Upper lobe of right lung (tissue), 1 donor: ENCODE data around the gene HS6ST1. TPM values are rescaled to one million over a fixed set of nuclear protein-coding genes. Genes with fewer than 3 reads are reported as not detected.

Experiments used
- ATAC-seq: fragments of 200-7000 bp; cut with Tn5 transposase; one replicate; pipeline ENCODE4 v1.9.1; 2020; ENCODE audit warnings: mild to moderate bottlenecking, moderate library complexity
- DNase-seq: peaks from one replicate; pipeline ENCODE4 v3.0.0-alpha.2; 2020
- H3K27ac ChIP-seq: fragments of 200-600 bp; one replicate; pipeline ENCODE4 v1.8.0; 2022
- H3K27me3 ChIP-seq: fragments of 200-600 bp; one replicate; pipeline ENCODE4 v1.8.0; 2022; ENCODE audit warnings: mild to moderate bottlenecking
- H3K36me3 ChIP-seq: fragments of 200-600 bp; one replicate; pipeline ENCODE4 v1.8.0; 2022
- H3K4me1 ChIP-seq: fragments of 200-600 bp; one replicate; pipeline ENCODE4 v1.8.0; 2022
- H3K4me3 ChIP-seq: fragments of 200-600 bp; one replicate; pipeline ENCODE4 v1.8.0; 2022; ENCODE audit warnings: mild to moderate bottlenecking
- H3K9me3 ChIP-seq: fragments of 200-600 bp; one replicate; pipeline ENCODE4 v1.8.0; 2022
- intact Hi-C: fragments of 100-400 bp; cut with DNase I; formaldehyde crosslinking; loops from one replicate; pipeline ENCODE4 v1.11.0; 2022
- total RNA-seq: library from RNA; stranded (reverse); fragmentation: NEBNext Ultra II Directional; extraction: Animal tissue kit (Norgen Biotek cat#: 25700); gene quantifications from one replicate; pipeline ENCODE4 v1.2.1, GENCODE V29; 2021
- TF ChIP-seq, protein P1 (sequence below): fragments of 200-600 bp; IDR thresholded peaks from one replicate; pipeline ENCODE4 v1.8.0; 2022; ENCODE audit warnings: antibody characterized with exemption
- donor health status: DM: no; HTN: yes; CAD: no; lungs with severe emphysema.

HS6ST1 gene
- total RNA-seq, 1 donor from 2014 or later, result 33.2 TPM

GRCh38 chr2:128315829-128316776 is 2.6 kb downstream of the HS6ST1 start:
- ATAC-seq (no peak), DNase-seq (peak; percentile 49)
- Histone ChIP-seq H3K4me3 (peak overlapping the region; percentile 77), H3K4me1 (peaks cover 24% of the 10 kb centered on the region), H3K27ac (no peak overlapping the region), H3K36me3 (no peaks in the 10 kb centered on the region), H3K27me3 (no peaks in the 10 kb centered on the region), H3K9me3 (no peaks in the 10 kb centered on the region)
- TF ChIP-seq, protein P1, sequence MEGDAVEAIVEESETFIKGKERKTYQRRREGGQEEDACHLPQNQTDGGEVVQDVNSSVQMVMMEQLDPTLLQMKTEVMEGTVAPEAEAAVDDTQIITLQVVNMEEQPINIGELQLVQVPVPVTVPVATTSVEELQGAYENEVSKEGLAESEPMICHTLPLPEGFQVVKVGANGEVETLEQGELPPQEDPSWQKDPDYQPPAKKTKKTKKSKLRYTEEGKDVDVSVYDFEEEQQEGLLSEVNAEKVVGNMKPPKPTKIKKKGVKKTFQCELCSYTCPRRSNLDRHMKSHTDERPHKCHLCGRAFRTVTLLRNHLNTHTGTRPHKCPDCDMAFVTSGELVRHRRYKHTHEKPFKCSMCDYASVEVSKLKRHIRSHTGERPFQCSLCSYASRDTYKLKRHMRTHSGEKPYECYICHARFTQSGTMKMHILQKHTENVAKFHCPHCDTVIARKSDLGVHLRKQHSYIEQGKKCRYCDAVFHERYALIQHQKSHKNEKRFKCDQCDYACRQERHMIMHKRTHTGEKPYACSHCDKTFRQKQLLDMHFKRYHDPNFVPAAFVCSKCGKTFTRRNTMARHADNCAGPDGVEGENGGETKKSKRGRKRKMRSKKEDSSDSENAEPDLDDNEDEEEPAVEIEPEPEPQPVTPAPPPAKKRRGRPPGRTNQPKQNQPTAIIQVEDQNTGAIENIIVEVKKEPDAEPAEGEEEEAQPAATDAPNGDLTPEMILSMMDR, result no peak
- intact Hi-C loops, result no loop called here

- ATAC-seq (no peak), DNase-seq (no peak)
- H3K36me3 ChIP-seq, result no peaks in the 10 kb centered on the region
- TF ChIP-seq, protein P1, result no peak
- no peaks in the 10 kb centered on the region for H3K27me3 ChIP-seq
- H3K27ac ChIP-seq, result no peak overlapping the region
- peaks cover 28% of the 10 kb centered on the region for H3K4me1 ChIP-seq
- intact Hi-C loops, result no loop called here
- peak overlapping the region; percentile 77 for H3K4me3 ChIP-seq
- H3K9me3 ChIP-seq, result no peaks in the 10 kb centered on the region
Measured at GRCh38 chr2:128315122-128315828, 3.4 kb downstream of the HS6ST1 start.

DNA sequence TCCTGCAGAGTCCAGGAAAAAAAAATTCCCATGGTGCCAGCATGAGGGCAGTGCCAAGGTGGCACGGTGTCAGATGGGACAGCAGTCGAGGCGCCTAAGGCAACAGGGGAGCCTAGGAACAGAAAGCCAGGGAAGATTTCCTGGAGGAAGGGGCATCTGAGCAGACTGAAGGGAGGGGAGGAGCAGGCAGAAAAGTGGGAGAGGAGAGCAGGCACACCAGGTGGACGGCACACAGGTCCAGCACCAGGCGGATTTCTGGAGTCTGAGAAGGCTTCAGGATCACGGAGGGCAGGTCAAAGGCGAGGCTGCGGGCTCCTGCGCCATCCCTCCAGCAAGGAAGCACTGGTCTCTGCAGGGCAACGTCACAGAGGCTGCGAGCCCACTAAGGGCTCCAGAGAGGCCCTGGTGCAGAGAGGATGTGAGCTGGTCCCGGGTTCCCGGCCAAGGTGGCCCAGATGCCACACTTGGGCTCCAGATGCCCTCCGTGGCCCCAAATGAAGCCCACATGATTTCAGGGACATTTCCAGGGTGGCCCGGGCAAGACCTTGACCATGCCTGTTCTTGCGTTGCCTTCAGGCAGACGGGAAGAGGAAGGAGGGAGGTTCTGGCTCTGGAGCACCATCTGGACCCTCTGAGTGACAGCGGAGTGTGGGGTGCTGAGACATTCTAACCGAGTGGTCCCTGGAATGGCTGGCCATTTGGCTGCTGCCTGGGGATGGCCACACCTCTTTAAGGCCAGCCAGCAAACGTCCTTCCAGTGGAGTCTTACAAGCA is 4.1 kb downstream of the HS6ST1 start:
- H3K4me1 ChIP-seq, result peaks cover 36% of the 10 kb centered on the region
- H3K27ac ChIP-seq, result no peak overlapping the region
- H3K9me3 ChIP-seq, result no peaks in the 10 kb centered on the region
- ATAC-seq, result no peak
- DNase-seq, result no peak
- peak overlapping the region; percentile 77 for H3K4me3 ChIP-seq
- H3K36me3 ChIP-seq, result no peaks in the 10 kb centered on the region
- H3K27me3 ChIP-seq, result no peaks in the 10 kb centered on the region
- TF ChIP-seq, protein P1, result no peak
- intact Hi-C loops, result no loop called here

DNA sequence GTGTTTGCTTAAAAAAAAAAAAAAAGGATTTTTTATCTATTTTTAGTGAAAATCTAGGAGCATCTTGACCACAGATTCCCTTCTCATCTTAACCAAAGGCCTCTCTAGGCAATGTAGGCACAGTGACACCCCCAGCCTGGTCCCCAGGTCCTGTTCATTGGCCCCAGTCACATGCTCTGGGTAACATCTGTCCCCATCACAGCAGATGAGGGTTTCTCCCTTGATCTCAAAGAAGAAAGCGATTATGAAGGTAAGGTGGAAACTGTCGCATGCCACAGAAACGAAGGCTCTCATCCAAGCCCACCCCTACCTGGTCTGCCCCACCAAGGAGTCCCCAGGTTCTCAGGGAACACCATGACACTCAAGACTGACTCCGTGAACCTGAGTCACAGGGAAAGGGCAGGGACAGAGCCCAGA is 4.7 kb downstream of the HS6ST1 start:
- no peak for ATAC-seq
- Histone ChIP-seq H3K36me3 (no peaks in the 10 kb centered on the region), H3K4me1 (peaks cover 36% of the 10 kb centered on the region), H3K27ac (no peak overlapping the region), H3K27me3 (no peaks in the 10 kb centered on the region), H3K9me3 (no peaks in the 10 kb centered on the region), H3K4me3 (no peak overlapping the region)
- intact Hi-C loops, result no loop called here
- TF ChIP-seq, protein P1, result no peak
- DNase-seq, result no peak

DNA sequence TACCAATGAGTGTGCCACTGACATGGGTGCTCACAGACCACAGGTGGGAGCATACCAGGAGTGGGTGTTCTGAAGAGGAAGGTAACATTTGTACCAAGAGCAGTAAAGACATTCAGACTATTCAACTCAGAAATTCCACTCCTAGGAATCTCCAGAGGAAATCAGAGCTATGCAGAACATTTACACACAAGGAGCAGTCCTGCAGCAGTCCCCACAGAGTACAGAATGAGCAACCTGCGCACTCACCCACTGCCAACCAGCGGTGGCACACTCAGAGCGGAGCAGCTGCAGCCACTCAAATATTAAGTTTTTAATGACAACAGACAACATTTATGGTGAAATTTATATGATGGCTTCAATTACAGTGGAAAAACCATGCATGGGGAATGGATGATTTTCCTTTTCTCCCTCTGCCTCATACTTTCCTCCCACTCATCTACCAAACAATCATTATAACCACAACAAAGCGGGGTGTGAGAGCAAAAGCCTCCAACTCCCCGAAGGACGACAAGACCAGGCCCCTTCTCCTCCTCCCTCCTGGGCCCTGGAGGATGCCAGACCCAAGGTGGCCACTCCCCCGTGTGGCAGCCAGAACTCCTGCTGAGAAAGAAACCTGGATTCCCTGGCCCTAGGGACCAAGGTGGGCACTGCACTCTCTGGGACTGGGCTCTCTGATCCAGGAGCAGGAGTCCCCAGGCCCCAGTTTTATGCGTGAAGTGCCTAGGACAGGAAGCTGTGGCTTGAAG is 5.4 kb downstream of the HS6ST1 start:
- no peaks in the 10 kb centered on the region for H3K27me3 ChIP-seq
- ATAC-seq, result no peak
- peaks cover 42% of the 10 kb centered on the region for H3K4me1 ChIP-seq
- H3K27ac ChIP-seq, result no peak overlapping the region
- TF ChIP-seq, protein P1, result no peak
- no peaks in the 10 kb centered on the region for H3K9me3 ChIP-seq
- DNase-seq, result no peak
- intact Hi-C loops, result no loop called here
- no peaks in the 10 kb centered on the region for H3K36me3 ChIP-seq
- H3K4me3 ChIP-seq, result no peak overlapping the region
